ENCODE data around the gene GMPPB.

The GMPPB gene

DNA sequence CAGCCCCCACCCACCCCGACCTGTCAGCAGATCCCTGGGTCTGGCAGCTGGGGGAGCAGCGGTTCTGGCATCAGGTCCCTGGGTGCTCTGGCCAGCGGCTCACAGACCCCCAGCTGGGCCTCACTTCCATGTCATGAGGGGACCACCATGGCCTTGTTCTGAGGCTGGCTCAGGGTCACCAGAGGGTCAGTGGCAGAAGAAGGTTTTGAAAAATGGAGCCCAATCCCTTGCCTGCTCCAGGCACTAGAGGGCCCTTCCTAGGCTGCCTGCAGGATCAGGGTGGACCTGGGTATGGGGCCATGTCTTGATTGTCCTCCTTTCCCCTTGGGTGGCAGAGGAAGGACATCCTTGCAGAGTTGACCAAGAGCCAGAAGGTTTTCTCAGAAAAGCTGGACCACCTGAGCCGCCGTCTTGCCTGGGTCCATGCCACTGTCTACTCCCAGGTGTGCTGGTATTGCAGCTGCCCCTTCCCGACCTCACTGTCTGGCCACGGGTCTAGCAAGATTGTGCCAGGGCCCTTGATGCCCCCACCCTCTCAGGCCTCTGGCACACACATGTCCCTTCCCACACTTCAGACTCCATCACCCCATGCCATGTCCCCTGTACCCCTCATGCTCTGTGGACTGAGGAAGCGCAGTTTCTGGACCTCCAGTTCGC is 17.2 kb downstream of the GMPPB start:
- Histone ChIP-seq H4K20me1 (ENCODE audit: control insufficient read depth, insufficient read depth, low read depth, low read length) (no peaks in the 10 kb centered on the region), H3K9me2 (replicated peaks; ENCODE audit: control insufficient read depth, low read length) (no peaks in the 10 kb centered on the region)

DNA sequence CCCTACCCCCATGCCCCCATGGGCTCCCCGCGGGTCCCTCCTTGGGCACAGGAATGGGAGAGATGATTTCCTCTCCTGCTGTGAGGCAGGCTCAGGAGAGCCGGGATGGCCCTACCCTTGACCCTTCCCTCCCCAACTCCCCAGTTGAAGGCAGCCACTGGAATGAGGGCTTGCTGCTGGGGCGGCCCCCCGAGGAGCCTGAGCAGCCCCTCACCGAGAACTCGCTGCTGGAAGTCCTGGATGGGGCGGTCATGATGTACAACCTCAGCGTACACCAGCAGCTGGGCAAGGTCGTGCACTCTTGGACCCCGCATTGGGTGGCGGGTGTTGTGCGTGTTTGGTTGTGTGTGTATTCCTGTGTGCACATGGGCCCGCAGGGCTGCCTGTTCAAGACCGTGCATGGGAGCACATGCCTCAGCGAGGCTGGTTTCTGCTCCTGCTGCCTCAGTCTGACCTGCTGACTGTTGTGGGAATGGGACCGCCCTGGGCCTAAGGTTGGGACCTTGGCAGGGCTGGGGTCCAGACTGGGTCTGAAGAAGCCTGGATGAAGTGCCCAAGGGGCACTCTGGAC is 18.3 kb downstream of the GMPPB start:
- Histone ChIP-seq H3K27ac (ENCODE audit: low read depth, low read length) (no peak overlapping the region), H3K9me2 (replicated peaks; ENCODE audit: control insufficient read depth, low read length) (no peaks in the 10 kb centered on the region), H3K36me3 (ENCODE audit: control insufficient read depth, low read length) (peaks cover 29% of the 10 kb centered on the region), H3K9me3 (ENCODE audit: control insufficient read depth, insufficient read depth, low read length) (no peaks in the 10 kb centered on the region), H3K4me1 (ENCODE audit: control insufficient read depth, low read length) (no peaks in the 10 kb centered on the region), H4K20me1 (ENCODE audit: control insufficient read depth, insufficient read depth, low read depth, low read length) (no peaks in the 10 kb centered on the region), H3K27me3 (ENCODE audit: control insufficient read depth, low read length) (no peaks in the 10 kb centered on the region), H3K4me2 (ENCODE audit: low read length) (no peak overlapping the region), H3K4me3 (ENCODE audit: low read length) (no peak overlapping the region), H3K79me2 (ENCODE audit: control insufficient read depth, low read length) (no peaks in the 10 kb centered on the region), H3F3A (ENCODE audit: control insufficient read depth, insufficient read depth) (no peaks in the 10 kb centered on the region)
- TF ChIP-seq, protein P1, sequence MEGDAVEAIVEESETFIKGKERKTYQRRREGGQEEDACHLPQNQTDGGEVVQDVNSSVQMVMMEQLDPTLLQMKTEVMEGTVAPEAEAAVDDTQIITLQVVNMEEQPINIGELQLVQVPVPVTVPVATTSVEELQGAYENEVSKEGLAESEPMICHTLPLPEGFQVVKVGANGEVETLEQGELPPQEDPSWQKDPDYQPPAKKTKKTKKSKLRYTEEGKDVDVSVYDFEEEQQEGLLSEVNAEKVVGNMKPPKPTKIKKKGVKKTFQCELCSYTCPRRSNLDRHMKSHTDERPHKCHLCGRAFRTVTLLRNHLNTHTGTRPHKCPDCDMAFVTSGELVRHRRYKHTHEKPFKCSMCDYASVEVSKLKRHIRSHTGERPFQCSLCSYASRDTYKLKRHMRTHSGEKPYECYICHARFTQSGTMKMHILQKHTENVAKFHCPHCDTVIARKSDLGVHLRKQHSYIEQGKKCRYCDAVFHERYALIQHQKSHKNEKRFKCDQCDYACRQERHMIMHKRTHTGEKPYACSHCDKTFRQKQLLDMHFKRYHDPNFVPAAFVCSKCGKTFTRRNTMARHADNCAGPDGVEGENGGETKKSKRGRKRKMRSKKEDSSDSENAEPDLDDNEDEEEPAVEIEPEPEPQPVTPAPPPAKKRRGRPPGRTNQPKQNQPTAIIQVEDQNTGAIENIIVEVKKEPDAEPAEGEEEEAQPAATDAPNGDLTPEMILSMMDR (IDR thresholded peaks at IDR 0.05; ENCODE audit: low read depth, low read length, poor library complexity, severe bottlenecking): no peak
- TF ChIP-seq EZH2phosphoT487 (IDR thresholded peaks at IDR 0.05; ENCODE audit: borderline replicate concordance, low read length): no peak

More for the DNA sequence above, 17.2 kb downstream of the GMPPB start:
- TF ChIP-seq, protein P1 (IDR thresholded peaks at IDR 0.05; ENCODE audit: low read depth, low read length, poor library complexity, severe bottlenecking): no peak
- TF ChIP-seq EZH2phosphoT487 (IDR thresholded peaks at IDR 0.05; ENCODE audit: borderline replicate concordance, low read length): no peak
- Histone ChIP-seq H3K9me3 (ENCODE audit: control insufficient read depth, insufficient read depth, low read length) (no peaks in the 10 kb centered on the region), H3K4me1 (ENCODE audit: control insufficient read depth, low read length) (no peaks in the 10 kb centered on the region), H3K4me3 (ENCODE audit: low read length) (no peak overlapping the region), H3K27ac (ENCODE audit: low read depth, low read length) (no peak overlapping the region), H3K36me3 (ENCODE audit: control insufficient read depth, low read length) (peaks cover 20% of the 10 kb centered on the region), H3K4me2 (ENCODE audit: low read length) (no peak overlapping the region), H3K79me2 (ENCODE audit: control insufficient read depth, low read length) (no peaks in the 10 kb centered on the region), H3F3A (ENCODE audit: control insufficient read depth, insufficient read depth) (no peaks in the 10 kb centered on the region), H3K27me3 (ENCODE audit: control insufficient read depth, low read length) (no peaks in the 10 kb centered on the region)

DNA sequence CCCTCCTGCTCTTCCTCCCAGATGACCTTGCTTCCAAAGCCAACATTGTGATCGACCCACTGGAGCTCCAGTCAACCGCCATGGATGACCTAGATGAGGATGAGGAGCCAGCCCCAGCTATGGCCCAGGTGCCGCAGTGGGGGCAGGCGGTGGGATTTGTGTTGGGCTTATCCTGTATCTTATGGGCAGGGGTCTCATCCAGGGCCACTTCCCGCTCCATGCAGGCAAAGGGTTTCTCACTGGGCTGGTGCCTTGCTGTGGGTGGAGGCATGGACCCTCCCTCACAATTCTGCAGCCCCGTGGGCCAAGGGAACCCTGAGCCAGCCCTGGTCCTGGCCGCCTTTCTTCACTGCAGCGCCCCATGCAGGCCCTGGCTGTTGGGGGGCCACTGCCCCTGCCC is 19.1 kb downstream of the GMPPB start:
- no peaks in the 10 kb centered on the region for H3K27me3 ChIP-seq (ENCODE audit: control insufficient read depth, low read length)
- H3K79me2 ChIP-seq (ENCODE audit: control insufficient read depth, low read length): no peaks in the 10 kb centered on the region
- no peaks in the 10 kb centered on the region for H3K9me2 ChIP-seq (replicated peaks; ENCODE audit: control insufficient read depth, low read length)
- no peaks in the 10 kb centered on the region for H3K9me3 ChIP-seq (ENCODE audit: control insufficient read depth, insufficient read depth, low read length)
- peaks cover 29% of the 10 kb centered on the region for H3K36me3 ChIP-seq (ENCODE audit: control insufficient read depth, low read length)
- H3K4me3 ChIP-seq (ENCODE audit: low read length): no peak overlapping the region
- H4K20me1 ChIP-seq (ENCODE audit: control insufficient read depth, insufficient read depth, low read depth, low read length): no peaks in the 10 kb centered on the region
- H3K4me1 ChIP-seq (ENCODE audit: control insufficient read depth, low read length): no peaks in the 10 kb centered on the region
- H3K27ac ChIP-seq (ENCODE audit: low read depth, low read length): no peak overlapping the region
- H3K4me2 ChIP-seq (ENCODE audit: low read length): no peak overlapping the region
- H3F3A ChIP-seq (ENCODE audit: control insufficient read depth, insufficient read depth): no peaks in the 10 kb centered on the region
- TF ChIP-seq EZH2phosphoT487 (IDR thresholded peaks at IDR 0.05; ENCODE audit: borderline replicate concordance, low read length): no peak

DNA sequence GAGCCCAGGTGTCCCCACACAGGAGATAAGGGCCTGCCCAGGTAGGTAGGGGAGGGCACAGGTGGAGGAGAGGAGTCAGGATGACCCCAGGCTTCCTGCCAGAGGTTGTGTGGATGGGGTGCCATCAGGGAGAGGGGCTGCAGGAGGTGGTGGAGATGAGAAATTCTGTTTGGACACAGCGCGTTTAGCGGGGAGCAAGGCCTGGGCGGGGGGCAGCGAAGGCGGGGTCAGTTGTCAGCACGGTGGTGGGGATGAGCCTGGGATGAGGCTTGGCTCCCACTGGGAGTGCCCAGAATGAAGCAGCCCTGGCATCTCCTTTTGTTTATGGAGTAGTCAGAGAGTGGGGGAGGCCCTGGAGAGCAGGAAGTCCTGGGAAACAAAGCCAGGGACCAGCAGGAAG is 19.8 kb downstream of the GMPPB start:
- Histone ChIP-seq H4K20me1 (ENCODE audit: control insufficient read depth, insufficient read depth, low read depth, low read length) (no peaks in the 10 kb centered on the region), H3F3A (ENCODE audit: control insufficient read depth, insufficient read depth) (no peaks in the 10 kb centered on the region), H3K4me2 (ENCODE audit: low read length) (no peak overlapping the region), H3K9me2 (replicated peaks; ENCODE audit: control insufficient read depth, low read length) (no peaks in the 10 kb centered on the region), H3K27me3 (ENCODE audit: control insufficient read depth, low read length) (no peaks in the 10 kb centered on the region), H3K9me3 (ENCODE audit: control insufficient read depth, insufficient read depth, low read length) (no peaks in the 10 kb centered on the region), H3K36me3 (ENCODE audit: control insufficient read depth, low read length) (peaks cover 29% of the 10 kb centered on the region), H3K4me3 (ENCODE audit: low read length) (no peak overlapping the region), H3K27ac (ENCODE audit: low read depth, low read length) (no peak overlapping the region), H3K4me1 (ENCODE audit: control insufficient read depth, low read length) (no peaks in the 10 kb centered on the region), H3K79me2 (ENCODE audit: control insufficient read depth, low read length) (no peaks in the 10 kb centered on the region)
- TF ChIP-seq, protein P1 (IDR thresholded peaks at IDR 0.05; ENCODE audit: low read depth, low read length, poor library complexity, severe bottlenecking): no peak
- TF ChIP-seq EZH2phosphoT487 (IDR thresholded peaks at IDR 0.05; ENCODE audit: borderline replicate concordance, low read length): no peak
